Activated T-cell treated with anti-CD3 and anti-CD28 coated beads for 48 hours (primary cell): ENCODE data around the gene TADA2A.
"Not testable (repeated sequence)": the region's sequence is repeated elsewhere in the genome, so short reads cannot be mapped to it uniquely, and the experiment has no call there.

Experiments used
- DNase-seq: peaks from one replicate; pipeline ENCODE4 v3.0.0-alpha.2; 2020; ENCODE audit warnings: low read depth

TADA2A gene

DNA sequence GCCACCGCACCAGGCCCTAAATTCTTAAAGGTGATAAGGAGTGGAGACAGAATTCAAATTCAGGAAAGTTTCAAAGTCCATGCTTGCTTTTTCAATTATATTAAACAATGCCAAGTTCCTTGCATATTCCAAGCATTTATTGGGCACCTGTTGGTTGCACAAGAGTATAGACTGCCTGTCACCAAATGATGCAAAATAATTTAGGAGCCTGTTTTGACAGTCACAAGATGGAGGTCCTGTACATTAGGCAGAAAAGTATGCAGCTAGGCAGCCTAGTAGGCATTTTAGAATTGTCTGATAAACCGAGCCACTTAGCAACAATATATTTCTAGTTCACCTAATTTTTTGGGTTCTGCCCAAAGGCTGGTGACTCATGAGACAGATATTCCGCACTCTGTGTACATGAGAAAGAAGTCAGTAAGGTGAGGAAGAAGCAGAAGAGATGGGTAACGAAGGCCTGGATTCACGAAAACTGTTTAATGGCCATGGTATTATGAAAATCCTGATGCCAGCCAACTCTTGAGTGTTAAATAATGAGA lies 7.4 kb upstream of the TADA2A start:
- no peak for DNase-seq

DNA sequence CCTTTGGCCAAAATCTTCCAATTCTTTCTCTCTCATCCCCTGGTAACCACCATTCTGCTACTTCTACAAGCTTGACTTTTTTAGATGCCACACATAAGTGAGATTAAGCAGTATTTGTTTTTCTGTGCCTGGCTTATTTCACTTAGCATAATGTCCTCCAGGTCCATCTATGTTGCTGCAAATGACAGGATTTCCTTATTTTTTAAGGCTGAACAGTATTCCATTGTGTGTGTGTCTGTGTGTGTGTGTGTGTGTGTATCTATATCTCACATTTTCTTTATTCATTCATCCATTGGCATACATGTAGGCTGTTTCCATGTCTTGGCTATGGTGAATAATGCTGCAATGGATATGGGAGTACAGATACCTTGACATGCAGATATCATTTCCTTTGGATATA lies 6.2 kb upstream of the TADA2A start:
- no peak for DNase-seq

DNA sequence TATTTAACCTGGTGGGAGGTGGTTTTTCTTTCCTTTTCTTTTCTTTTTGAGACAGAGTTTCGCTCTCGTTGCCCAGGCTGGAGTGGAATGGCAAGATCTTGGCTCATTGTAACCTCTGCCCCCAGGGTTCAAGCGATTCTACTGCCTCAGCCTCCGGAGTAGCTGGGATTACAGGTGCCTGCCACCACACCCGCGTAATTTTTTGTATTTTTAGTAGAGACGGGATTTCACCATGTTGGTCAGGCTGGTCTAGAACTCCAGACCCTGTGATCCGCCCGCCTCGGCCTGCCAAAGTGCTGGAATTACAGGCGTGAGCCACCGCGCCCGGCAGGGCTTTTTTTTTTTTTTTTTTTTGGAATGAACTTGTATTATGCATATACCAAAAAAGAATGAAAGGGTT lies 1.2 kb upstream of the TADA2A start:
- DNase-seq, result not testable (repeated sequence)

DNA sequence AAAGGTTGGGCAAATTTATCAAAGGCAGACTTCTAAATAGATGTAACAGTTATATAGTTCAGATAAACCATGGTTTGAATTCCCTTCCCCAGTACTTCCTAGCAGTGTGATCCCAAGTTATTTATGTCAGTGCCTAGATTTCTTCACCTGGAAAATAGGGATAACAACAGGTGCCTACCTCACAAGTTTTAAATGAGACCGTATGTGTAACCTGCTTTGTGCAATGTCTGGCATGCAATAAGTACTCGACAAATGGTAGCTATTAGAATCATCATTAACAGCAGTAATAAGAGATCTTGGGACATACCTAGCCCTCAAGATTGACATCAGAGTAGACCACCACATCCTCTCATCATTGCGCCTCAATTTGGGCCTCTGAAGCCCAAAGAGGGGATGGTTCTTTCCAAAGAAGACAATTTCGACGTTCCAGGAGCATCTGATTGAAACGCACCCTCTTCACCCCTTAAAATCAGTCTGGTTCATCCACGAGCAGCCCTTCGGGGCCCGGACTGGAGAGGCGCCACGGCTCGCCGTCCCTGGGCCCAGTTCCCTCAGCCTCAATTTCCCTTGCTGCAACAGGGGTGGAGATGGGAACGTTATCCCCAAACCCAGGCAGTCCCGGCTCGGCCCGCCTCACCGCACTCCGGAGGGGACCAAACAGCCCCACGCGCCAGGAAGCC lies 591 bp upstream of the TADA2A start:
- no peak for DNase-seq

DNA sequence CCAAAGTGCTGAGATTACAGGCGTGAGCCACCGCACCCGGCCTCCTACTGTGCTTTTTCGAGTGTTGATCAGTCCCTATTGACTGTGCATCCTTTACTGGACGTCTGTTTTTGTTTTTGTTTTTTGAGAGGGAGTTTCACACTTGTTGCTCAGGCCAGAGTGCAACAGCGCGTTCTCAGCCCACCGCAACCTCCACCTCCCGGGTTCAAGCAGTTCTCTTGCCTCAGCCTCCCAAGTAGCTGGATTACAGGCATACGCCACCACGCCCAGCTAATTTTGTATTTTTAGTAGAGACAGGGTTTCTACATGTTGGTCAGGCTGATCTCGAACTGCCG lies 1.4 kb downstream of the TADA2A start:
- not testable (repeated sequence) for DNase-seq

DNA sequence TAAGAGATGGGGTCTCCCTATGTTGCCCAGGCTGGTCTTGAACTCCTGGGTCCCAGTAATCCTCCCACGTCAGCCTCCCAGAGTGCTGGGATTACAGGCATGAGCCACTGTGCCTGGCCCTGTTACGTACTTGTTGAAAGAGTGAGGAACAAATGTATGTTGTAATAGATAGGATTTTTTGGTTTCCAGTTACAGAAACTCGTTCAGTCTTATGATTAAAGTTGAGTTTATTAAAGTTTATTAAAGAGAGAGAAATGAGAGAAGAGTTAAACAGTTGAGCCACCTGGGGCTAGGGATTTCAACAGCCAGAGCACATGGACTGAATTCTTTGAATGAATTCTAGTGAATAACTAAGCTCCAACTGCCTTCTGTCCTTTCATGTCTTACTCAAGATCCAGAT lies 3.7 kb downstream of the TADA2A start:
- no peak for DNase-seq

DNA sequence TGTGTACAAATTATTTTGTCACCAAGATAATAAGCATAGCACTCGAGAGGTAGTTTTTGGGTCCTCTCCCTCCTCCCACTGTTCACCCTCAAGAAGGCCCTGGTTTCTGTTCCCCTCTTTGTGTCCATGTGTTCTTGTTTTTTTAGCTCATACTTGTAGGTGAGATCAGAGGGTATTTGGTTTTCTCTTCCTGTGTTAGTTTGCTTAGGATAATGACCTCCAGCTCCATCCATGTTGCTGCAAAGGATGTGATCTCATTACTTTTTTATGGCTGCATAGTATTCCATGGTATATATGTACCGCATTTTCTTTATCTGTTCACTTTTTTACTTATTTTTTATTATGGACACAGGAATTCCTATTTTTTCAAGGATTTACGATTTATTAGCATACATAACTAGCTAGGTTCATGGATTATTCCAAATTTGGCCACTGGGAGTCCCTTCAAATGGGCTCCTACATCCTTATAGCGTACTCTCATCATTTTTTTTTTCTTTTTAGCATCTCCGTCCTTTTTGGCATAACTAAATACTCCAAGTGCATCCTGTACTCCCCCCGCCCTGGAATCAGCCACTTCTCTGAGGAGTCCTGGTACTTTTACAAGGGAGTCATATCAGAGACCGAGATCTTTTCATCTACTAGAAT lies 7.3 kb downstream of the TADA2A start:
- no peak for DNase-seq

DNA sequence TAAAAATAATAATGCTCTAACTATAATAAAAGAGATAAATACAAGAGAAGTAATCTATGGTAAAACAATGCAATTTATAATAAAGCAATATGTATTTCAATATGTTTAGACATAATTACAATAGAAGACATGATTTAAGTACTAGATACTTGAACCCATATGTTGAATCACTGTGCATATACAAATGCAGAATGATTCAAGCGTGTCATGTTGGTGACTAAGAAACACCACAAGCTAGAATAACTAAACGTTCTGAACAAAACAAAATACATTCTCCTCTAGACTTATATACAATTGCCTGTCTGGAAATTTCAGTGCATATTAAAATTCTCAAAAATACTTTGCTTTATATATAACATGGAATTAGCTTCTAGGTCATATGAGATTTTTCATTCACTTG lies 11.2 kb downstream of the TADA2A start:
- no peak for DNase-seq

DNA sequence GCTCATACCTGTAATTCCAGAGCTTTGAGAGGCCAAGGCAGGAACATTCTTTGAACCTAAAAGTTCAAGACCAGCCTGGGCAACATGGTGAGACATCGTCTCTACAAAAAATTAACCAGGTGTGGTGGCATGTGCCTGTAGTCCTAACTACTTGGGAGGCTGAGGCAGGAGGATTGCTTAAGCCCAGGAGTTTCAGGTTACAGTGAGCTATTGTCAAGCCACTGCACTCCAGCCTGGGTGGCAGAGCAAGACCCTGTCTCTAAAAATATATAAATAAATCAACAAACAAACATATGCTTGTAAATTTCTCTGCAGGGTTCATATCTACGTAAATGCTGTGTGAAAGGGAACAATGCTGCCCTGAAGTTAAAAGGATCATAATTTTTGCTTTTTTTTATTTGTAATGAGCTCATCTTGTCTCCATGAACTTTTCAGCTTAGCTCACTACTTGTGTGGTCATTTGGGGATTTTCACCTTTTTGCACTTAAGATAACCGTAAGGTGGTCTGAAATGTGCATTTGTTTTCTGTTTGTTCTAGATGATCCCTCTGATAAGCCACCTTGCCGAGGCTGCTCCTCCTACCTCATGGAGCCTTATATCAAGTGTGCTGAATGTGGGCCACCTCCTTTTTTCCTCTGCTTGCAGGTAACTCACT lies 16.4 kb downstream of the TADA2A start:
- no peak for DNase-seq

DNA sequence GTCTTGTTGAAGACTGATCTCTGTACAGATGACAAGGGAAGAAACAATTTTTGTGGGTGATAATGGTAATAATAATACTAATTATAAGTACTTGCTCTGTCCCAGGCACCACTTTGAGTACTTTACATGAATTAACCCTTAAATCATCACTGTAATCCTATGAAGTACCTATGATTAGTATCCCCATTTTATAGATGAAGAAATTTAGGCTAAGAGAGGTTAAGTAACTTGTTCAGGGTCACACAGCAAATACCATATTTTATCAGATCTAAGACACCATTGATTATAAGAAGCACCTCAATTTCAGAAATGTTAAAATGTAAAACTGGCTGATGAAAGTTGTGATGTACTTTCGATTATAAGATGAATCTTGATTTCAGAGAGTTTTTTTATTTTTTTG lies 18.6 kb downstream of the TADA2A start:
- no peak for DNase-seq

DNA sequence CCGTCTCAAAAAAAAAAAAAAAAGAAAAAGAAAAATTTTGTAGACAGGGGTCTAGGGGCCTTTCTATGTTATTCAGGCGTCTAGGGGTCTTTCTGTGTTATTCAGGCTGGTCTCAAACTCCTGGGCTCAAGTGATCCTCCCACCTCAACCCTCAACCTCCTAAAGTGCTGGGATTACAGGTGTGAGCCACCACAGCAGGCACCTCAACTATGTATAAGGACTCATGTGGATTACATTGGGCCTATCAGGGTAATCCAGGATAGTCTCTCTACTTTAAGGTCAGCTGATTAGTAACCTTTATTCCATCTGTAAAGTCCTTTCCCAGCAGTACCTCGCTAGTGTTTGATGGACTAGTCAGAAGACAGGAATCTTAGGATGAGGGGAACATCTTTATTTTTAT lies 22.4 kb downstream of the TADA2A start:
- DNase-seq, result no peak

DNA sequence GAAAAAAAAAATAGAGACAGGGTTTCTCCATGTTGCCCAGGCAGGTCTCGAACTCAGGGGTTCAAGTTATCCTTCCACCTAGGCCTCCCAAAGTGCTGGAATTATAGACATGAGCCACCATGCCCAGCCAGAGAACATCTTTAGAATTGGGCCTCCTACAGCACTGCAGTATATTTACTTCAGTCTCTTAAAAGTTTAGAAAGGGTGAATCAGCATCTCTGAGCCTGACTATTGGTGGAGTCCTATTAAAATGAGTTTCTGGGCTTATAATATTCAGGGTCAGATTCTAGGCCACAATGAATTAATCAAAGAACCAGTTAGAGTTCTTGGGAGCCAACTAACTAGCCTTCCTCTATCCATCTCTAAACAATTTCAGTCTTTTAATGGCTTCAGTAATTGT lies 22.8 kb downstream of the TADA2A start:
- DNase-seq, result no peak

DNA sequence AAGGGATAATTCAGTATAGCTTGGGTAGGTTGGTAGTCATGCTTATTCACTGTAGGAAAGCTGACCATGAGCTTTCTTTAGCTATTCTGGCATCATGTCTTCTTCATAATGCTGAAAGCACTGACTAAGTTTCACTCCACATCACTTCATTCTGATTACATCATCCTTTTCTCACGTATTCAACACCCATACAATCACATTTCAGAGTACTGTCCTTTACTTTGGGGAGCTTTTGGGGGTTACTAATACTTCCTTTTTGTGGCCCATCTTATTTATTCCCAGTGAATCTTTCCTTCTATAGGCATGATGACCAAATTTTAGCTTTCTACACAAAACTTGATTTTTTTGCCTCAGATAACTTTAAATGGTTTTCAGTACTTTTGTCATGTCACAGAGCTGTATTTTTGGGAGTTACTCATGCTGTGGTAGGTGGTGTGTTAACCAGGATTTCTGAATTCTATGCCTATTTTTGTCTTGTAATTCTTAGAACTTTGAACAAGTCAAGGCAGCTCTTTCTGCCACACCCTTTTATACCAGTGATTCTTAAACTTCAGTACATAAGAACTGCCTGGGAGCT lies 23.5 kb downstream of the TADA2A start:
- DNase-seq, result no peak

DNA sequence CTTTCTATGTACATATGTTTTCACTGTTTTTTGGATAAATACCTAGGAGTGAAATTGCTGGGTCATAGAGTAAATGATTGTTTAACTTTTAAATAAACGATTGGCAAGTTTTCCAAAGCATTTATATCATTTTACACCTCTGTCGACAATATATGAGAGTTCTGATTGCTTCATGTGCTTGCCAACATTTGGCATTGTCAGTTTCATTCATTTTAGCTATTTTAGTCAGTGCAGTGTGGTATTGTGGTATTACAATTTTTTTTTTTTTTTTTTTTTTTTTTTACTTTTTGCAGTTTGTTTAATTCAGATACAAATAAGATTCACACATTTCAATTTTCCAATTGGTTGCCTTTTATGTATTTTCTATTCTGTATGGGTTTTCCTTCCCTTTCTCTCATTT lies 26.0 kb downstream of the TADA2A start:
- no peak for DNase-seq

DNA sequence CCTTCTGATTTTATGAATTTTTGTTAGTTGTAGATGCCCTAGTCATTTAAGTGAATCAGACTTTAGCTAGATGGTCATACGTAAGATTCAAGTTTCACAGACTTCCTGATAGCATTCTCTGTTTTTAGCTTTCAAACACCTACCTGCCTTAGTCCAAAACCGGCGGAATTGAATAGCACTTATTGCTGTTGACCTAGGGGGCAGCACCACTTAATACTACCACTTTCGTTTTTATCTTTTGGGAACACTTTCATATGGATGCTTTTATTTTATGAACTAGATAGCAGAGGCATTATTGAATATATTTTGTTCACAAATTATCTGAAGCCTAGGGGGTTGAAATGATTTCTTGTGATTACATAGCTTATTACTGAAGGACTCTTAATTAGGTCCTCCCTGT lies 31.5 kb downstream of the TADA2A start:
- DNase-seq, result no peak

DNA sequence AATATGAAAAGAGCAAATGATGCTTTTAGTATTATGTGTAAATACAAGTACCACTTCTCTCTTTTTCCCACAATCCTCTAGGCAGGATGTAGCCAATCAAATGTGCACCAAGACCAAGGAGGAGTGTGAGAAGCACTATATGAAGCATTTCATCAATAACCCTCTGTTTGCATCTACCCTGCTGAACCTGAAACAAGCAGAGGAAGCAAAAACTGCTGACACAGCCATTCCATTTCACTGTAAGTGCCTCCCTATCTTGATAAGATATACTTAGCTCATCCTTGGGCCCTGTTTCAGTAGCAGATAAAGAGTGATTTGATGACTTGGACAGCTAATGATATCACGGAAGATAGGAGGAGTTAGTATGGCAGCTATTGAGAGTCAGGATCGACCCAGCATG lies 33.7 kb downstream of the TADA2A start:
- DNase-seq, result no peak

DNA sequence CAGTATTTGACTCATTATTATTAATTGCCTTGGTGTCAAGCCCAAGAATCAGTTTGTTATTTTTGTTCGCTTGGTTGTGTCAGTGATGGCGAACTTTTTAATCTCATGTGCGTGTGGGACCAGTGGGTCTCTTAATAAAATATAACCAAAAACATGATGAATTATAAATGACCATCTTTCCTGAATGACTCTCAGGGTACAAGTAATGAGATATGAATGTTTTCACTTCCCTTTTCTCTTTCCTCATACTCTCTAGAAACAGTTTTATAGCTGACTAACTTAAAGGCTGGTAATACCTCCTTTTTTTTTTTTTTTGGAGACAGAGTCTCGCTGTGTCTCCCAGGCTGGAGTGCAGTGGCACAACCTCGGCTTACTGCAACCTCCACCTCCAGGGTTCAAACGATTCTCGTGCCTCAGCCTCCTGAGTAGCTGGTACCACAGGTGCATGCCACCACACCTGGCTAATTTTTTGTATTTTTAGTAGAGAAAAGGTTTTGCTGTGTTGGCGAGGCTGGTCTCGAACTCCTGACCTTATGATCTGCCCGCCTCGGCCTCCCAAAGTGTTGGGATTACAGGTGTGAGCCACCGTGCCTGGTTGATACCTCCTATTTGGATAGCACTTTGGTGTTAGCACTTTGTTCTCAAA lies 34.8 kb downstream of the TADA2A start:
- not testable (repeated sequence) for DNase-seq

DNA sequence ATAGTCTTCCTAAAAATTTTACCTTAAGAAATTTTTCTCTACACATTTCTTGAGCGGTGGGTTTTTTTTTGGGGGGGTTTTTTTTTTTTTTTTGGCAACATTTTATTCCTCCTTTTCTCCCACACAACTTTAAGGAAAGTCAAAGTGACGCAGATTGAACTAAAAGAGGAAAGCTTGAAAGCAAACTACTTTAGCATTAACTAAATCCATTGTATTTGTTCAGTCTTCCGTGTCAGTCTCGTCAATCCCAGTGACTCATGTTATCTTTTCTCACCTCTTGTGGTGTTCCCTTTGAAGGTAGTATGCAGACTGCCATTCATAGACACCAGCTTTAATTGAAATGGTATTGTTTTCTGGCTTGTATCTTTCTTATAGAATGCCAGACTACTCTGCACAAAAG lies 39.3 kb downstream of the TADA2A start:
- no peak for DNase-seq

DNA sequence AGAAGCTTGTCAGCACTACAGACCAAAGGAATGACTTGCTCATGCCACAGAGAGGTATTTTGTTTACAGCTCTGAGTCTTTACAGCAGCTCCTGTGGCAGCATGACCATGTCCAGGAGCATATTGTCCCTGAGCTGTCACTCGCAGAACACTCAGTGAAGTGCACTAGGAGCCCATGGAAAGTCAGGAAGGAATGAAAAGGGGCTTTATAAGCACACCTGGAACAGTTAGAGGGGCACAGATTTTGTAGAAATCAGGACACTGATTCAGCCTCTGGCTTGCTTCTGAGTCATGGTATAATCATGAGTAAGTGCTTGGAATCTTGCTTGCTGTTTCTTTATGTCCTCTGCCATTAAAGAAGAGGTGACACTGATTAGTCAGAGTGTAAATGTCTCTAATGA lies 41.0 kb downstream of the TADA2A start:
- no peak for DNase-seq

DNA sequence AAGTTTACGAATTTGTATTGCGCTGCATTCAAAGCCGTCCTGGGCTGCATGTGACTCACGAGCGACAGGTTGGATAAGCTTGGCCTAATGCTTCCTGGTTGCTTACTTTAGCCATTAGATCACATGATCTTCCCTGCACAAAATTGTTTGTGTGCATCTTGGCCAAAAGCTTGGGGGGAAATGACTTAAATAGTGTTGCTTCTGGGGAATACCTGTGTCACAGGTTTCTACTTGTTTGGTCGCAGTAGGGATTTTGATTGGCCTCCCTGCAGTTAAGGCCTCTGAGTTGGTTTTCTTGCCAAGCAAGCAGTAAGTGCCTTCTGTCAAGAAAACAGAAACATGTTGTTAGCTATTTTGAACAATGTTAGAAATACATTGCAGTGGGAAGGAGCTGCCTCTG lies 43.4 kb downstream of the TADA2A start:
- DNase-seq, result no peak

DNA sequence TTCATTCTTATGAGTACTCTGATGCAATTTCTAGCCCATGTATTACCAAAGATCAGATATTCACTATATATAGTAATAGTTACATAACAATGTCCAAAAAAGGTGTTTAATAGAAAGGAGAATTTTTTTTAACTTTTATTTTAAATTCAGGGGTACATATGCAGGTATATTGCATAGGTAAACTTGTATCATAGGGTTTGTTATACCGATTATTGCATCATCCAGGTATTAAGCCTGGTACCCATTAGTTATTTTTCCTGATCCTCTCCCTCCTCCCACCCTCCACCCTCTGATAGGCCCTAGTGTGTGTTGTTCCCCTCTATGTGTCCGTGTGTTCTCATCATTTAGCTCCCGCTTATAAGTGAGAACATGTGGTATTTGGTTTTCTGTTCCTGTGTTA lies 51.1 kb downstream of the TADA2A start:
- DNase-seq, result not testable (repeated sequence)

DNA sequence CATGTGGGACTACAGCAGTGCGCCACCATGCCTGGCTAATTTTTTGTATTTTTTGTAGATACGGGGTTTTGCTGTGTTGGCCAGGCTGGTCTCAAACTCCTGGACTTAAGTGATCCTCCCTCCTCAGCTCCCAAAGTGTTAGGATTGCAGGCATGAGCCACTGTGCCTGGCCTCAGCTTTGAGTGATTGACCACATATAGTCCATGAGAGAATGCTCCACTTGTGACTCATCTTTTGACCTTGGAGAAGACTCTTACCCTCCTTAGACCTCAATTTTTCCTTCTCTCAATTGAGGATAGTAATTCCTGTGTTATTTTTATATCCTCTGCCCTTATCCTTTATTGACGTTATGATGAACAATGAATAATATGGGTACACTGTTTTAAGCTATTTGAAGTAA lies 52.1 kb downstream of the TADA2A start:
- DNase-seq, result no peak

DNA sequence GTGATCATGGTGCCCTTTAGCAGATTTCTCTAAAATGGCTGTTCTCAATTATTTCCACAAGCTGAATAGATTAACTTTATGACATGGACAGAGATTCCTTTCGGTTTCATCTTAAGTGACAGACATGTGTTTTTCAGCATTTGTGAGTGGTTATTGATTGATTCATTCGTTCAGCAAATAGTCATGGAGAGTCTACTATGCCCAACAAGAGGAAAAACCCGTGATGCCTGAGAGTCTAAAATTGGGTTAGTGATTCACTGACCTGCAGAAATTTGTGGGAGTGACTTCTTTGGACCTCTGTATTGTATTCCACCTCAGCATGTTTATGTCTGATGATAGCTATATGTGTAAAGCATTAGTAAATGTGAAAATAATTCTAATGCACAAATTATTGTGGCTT lies 55.0 kb downstream of the TADA2A start:
- no peak for DNase-seq
